Kidney epithelial cell (primary cell): ENCODE measurements around the gene SLC8A1. TPM values are rescaled to one million over a fixed set of nuclear protein-coding genes. Genes with fewer than 3 reads are reported as not detected.

Experiments
- DNase-seq: peaks from one replicate; pipeline ENCODE4 v3.0.0-alpha.2; 2010; ENCODE audit warnings: low read depth
- H3K27me3 ChIP-seq: 2 replicates; pipeline ENCODE4 v1.6.0; 2011; ENCODE audit warnings: low read length; ENCODE audit not compliant: control insufficient read depth, insufficient read depth
- H3K36me3 ChIP-seq: 2 replicates; pipeline ENCODE4 v1.5.1; 2011; ENCODE audit warnings: low read length; ENCODE audit not compliant: control insufficient read depth, insufficient read depth
- H3K4me3 ChIP-seq: 2 replicates; pipeline ENCODE4 v1.5.1; 2011; ENCODE audit warnings: low read depth, mild to moderate bottlenecking, control low read depth, low read length
- total RNA-seq: library from RNA; depleted of rRNA; stranded (reverse); fragments of >200 nt; gene quantifications from 2 replicates; pipeline ENCODE4 v1.2.3, GENCODE V29; 2015
- TF ChIP-seq, protein P1 (sequence below): IDR thresholded peaks from 2 replicates; pipeline ENCODE4 v1.5.1; 2011; ENCODE audit warnings: mild to moderate bottlenecking, moderate library complexity, low read length, control low read depth, inconsistent platforms; ENCODE audit not compliant: insufficient read depth, poor library complexity, severe bottlenecking

Gene SLC8A1
- total RNA-seq, 1 donor from 2014 or later: 3.2 TPM

DNA sequence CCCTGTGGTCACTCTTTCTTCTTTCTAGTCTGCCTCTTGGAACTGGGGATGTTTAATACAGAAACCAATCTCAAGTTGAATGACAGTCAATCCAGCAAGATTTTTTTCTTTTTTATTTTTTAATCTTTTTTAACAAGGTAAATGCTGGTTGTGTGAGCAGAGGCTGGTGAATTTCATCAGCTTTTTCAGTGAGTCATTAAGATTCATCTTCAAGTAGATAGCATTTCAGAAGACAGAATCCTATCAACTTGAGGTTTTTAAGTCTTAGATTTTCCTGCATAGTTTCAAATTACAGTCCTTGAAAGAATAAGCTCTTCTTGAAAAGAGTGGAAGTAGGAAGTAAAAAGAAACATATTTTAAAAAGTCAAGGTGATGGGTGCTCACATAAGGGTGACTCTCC, 12.4 kb downstream of the SLC8A1 start:
- H3K27me3 ChIP-seq: no peaks in the 10 kb centered on the region
- no peak overlapping the region for H3K4me3 ChIP-seq
- TF ChIP-seq, protein P1, sequence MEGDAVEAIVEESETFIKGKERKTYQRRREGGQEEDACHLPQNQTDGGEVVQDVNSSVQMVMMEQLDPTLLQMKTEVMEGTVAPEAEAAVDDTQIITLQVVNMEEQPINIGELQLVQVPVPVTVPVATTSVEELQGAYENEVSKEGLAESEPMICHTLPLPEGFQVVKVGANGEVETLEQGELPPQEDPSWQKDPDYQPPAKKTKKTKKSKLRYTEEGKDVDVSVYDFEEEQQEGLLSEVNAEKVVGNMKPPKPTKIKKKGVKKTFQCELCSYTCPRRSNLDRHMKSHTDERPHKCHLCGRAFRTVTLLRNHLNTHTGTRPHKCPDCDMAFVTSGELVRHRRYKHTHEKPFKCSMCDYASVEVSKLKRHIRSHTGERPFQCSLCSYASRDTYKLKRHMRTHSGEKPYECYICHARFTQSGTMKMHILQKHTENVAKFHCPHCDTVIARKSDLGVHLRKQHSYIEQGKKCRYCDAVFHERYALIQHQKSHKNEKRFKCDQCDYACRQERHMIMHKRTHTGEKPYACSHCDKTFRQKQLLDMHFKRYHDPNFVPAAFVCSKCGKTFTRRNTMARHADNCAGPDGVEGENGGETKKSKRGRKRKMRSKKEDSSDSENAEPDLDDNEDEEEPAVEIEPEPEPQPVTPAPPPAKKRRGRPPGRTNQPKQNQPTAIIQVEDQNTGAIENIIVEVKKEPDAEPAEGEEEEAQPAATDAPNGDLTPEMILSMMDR: no peak
- no peak for DNase-seq
- H3K36me3 ChIP-seq: no peaks in the 10 kb centered on the region

DNA sequence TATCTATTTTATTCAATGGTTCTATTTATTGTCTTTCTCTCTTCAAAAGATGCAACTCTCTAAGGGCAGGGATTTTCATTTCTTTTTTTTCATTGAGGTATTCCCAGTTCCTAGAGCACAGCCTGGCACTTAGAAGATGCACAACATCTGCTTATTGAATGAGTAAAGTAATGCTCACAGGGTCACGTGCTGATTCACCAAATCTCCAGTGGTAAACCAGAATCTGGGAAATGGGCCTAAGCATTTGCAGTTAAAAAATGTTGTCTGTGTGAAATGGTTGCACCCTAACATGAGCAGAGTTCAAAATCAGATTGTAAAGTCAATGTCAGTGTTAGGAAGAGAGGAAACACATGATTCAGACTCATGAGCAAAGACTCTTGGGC, 15.8 kb downstream of the SLC8A1 start:
- TF ChIP-seq, protein P1: no peak
- no peak for DNase-seq
- H3K27me3 ChIP-seq: no peaks in the 10 kb centered on the region
- no peaks in the 10 kb centered on the region for H3K36me3 ChIP-seq
- H3K4me3 ChIP-seq: no peak overlapping the region

DNA sequence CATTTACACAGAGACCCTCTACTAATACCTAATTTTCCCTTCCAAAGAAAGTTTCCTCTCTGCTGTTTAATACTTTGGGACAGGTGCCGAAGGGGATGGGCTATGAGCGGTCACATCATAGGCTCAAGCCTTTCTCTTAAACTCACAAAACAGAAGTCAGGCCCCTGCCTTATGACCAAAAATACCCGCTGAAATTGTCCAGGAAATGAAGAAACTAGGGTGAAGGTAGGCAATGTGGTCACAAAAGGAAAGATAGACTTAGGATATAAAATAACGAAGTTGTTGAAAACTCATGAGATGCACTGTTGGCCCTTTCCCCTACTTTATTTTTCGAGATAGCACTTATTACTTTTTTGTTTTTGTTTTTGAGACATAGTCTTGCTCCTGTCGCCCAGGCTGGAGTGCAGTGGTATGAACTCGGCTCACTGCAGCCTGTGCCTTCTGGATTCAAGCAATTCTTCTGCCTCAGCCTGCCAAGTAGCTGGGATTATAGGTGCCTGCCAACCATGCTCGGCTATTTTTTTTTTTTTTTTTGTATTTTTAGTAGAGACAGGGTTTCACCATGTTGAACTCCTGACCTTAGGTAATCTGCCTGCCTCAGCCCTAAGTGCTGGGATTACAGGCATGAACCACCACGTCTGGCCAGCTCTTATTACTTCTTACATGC, 16.3 kb downstream of the SLC8A1 start:
- no peak for DNase-seq
- TF ChIP-seq, protein P1: no peak
- Histone ChIP-seq H3K27me3 (no peaks in the 10 kb centered on the region), H3K36me3 (no peaks in the 10 kb centered on the region), H3K4me3 (no peak overlapping the region)

DNA sequence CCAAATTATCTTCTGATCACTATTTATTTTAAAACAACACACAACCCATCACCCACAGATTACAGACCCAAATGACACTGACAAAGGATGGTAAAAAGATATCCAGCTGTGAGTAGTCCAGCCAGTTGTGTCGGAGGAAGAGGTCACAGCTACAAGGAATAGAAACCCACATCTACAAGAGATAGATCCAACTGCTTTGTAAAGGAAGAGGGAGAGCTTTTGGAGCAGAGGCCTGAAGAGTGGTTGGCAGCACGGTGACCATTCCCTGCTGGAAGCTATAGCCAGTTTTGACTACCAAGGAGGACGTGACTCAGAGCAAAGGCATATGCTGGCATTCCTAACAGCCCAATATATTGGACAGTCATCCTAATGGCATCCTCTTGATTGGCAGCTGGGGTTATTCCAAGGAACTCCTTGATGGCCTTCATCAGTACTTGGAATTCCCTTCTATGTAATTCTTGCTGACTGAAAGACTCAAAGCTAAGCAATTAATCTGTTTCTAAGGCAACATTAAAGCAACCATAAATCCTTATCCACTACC, 17.1 kb downstream of the SLC8A1 start:
- TF ChIP-seq, protein P1: no peak
- Histone ChIP-seq H3K36me3 (no peaks in the 10 kb centered on the region), H3K4me3 (no peak overlapping the region), H3K27me3 (no peaks in the 10 kb centered on the region)
- peak; percentile 98 for DNase-seq

DNA sequence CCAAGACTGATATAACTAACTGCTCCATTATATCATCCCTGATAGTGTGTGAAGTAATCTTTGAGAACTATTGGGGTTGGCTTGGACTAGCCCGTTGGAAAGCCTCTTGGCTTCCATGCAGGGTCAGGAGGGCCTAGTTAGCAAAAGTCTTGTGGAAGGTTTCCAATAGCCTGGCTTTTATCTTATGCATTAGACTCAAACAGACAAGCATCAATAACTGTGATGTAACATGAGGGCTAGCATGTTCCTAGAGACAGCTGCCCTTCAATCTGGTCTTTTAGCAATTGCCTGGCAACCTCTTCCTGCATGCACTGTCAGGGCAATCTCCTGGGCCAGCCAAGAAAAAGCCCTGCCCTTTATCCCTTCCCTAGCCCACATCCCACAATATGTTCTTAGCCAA, 18.2 kb downstream of the SLC8A1 start:
- no peaks in the 10 kb centered on the region for H3K27me3 ChIP-seq
- TF ChIP-seq, protein P1: no peak
- no peak for DNase-seq
- no peaks in the 10 kb centered on the region for H3K36me3 ChIP-seq
- no peak overlapping the region for H3K4me3 ChIP-seq
